ENCODE measurements around the gene FBXL20. TPM values are rescaled to one million over a fixed set of nuclear protein-coding genes. Genes with fewer than 3 reads are reported as not detected.

FBXL20 gene
- total RNA-seq, 1 experiment from 2014 or later = 20.2 TPM

GRCh38 chr17:39364236-39365025, 37.0 kb downstream of the FBXL20 start:
- Histone ChIP-seq H3K9me2 (ENCODE audit: insufficient read depth) (no peaks in the 10 kb centered on the region), H2AFZ (no peak overlapping the region), H3K4me2 (no peak overlapping the region), H3K9me3 (ENCODE audit: insufficient read depth, low read depth) (no peaks in the 10 kb centered on the region), H3F3A (ENCODE audit: insufficient read depth, low read depth) (peaks cover 5% of the 10 kb centered on the region; the same call in 1 of the 2 replicates), H3K4me1 (replicated peaks; ENCODE audit: insufficient read depth) (no peaks in the 10 kb centered on the region), H3K79me2 (ENCODE audit: low read depth) (no peaks in the 10 kb centered on the region), H3K27ac (no peak overlapping the region; the same call in 1 of the 2 replicates), H3K4me3 (no peak overlapping the region), H4K20me1 (ENCODE audit: insufficient read depth) (no peaks in the 10 kb centered on the region; the same call in none of the 2 replicates), H3K36me3 (ENCODE audit: low read depth) (no peaks in the 10 kb centered on the region), H3K27me3 (ENCODE audit: insufficient read depth, low read depth) (no peaks in the 10 kb centered on the region)
- ChIA-PET CTCF (no interaction called here), POLR2A (ENCODE audit: unreplicated experiment) (no interaction called here)
- no TSS peak for BruUV-seq (replicated peaks)
- intact Hi-C loops (cut with micrococcal nuclease; ENCODE audit: unreplicated experiment) = no loop called here
- TF ChIP-seq EZH2 (IDR thresholded peaks at IDR 0.05; ENCODE audit: low read depth) (no peak), CTCF (conservative IDR thresholded peaks at IDR 0.05) (no peak)
- no peak for DNase-seq

DNA sequence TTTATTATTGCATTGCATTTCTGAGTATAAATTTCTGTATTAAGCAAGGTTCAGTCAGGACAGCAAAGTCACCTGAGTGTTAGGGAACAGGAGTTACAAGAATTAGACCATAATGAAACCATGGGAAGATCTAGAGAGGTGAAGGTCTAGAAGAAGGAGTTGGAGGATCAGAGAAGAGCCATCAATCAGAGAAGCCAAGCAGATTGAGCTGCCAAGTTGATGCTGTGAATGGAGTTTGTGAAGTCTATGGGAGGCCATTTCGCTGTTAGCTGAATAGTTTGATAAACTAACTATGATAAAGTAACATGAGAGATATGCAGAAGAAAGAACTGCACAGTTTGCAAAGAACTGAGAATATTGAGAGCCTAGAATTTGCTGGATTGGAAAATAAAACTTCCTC, 40.4 kb downstream of the FBXL20 start:
- no peaks in the 10 kb centered on the region for H3K9me3 ChIP-seq (ENCODE audit: insufficient read depth, low read depth)
- no peak for DNase-seq
- no peaks in the 10 kb centered on the region for H3K4me1 ChIP-seq (replicated peaks; ENCODE audit: insufficient read depth)
- CTCF ChIA-PET = no interaction called here
- intact Hi-C loops (cut with micrococcal nuclease; ENCODE audit: unreplicated experiment) = no loop called here
- no peak overlapping the region for H2AFZ ChIP-seq
- TF ChIP-seq CTCF (conservative IDR thresholded peaks at IDR 0.05) (no peak), EZH2 (IDR thresholded peaks at IDR 0.05; ENCODE audit: low read depth) (no peak)
- POLR2A ChIA-PET (ENCODE audit: unreplicated experiment) = interaction anchor here (0.7 kb wide), 1 partner anchor 8 kb away, joined by 6 read pairs; no protein-coding TSS in a partner anchor
- H3K27me3 ChIP-seq (ENCODE audit: insufficient read depth, low read depth) = no peaks in the 10 kb centered on the region
- no TSS peak for BruUV-seq (replicated peaks)
- H3K9me2 ChIP-seq (ENCODE audit: insufficient read depth) = no peaks in the 10 kb centered on the region
- H3K36me3 ChIP-seq (ENCODE audit: low read depth) = no peaks in the 10 kb centered on the region
- no peak overlapping the region for H3K27ac ChIP-seq
- H3K4me3 ChIP-seq = no peak overlapping the region
- H4K20me1 ChIP-seq (ENCODE audit: insufficient read depth) = no peaks in the 10 kb centered on the region; the same call in none of the 2 replicates
- H3F3A ChIP-seq (ENCODE audit: insufficient read depth, low read depth) = no peaks in the 10 kb centered on the region
- no peaks in the 10 kb centered on the region for H3K79me2 ChIP-seq (ENCODE audit: low read depth)
- H3K4me2 ChIP-seq = no peak overlapping the region

DNA sequence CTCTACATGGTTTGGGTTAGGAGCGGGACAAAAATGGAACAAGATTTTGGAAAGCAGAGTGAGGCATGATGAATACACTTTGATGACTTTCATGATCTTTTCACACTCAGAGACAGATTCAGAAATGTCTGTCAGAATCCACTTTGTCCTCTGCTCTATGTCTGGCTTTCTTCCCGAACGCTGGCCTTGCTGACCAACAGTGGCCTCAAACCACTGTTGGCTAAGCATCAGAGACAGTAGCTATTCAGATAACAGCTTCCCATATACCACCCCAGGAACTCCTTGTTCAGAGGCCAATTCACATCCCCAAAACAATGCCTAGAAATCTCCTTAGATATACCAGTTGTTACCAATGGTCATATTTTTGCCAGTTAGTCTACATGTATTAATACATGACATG, 40.9 kb downstream of the FBXL20 start:
- TF ChIP-seq CTCF (conservative IDR thresholded peaks at IDR 0.05) = no peak
- TF ChIP-seq EZH2 (IDR thresholded peaks at IDR 0.05; ENCODE audit: low read depth) = no peak
- H3K9me2 ChIP-seq (ENCODE audit: insufficient read depth) = no peaks in the 10 kb centered on the region
- H4K20me1 ChIP-seq (ENCODE audit: insufficient read depth) = no peaks in the 10 kb centered on the region; the same call in none of the 2 replicates
- H3F3A ChIP-seq (ENCODE audit: insufficient read depth, low read depth) = no peaks in the 10 kb centered on the region
- no TSS peak for BruUV-seq (replicated peaks)
- POLR2A ChIA-PET (ENCODE audit: unreplicated experiment) = no interaction called here
- intact Hi-C loops (cut with micrococcal nuclease; ENCODE audit: unreplicated experiment) = no loop called here
- no peaks in the 10 kb centered on the region for H3K79me2 ChIP-seq (ENCODE audit: low read depth)
- DNase-seq = no peak
- no peak overlapping the region for H2AFZ ChIP-seq
- no peak overlapping the region for H3K4me3 ChIP-seq
- H3K27me3 ChIP-seq (ENCODE audit: insufficient read depth, low read depth) = no peaks in the 10 kb centered on the region
- no peak overlapping the region for H3K27ac ChIP-seq
- no peak overlapping the region for H3K4me2 ChIP-seq
- H3K36me3 ChIP-seq (ENCODE audit: low read depth) = no peaks in the 10 kb centered on the region
- CTCF ChIA-PET = no interaction called here
- H3K9me3 ChIP-seq (ENCODE audit: insufficient read depth, low read depth) = no peaks in the 10 kb centered on the region
- no peaks in the 10 kb centered on the region for H3K4me1 ChIP-seq (replicated peaks; ENCODE audit: insufficient read depth)
